Pulmonary artery endothelial cell (primary cell): ENCODE measurements around the gene DCTN1. TPM values are rescaled to one million over a fixed set of nuclear protein-coding genes. Genes with fewer than 3 reads are reported as not detected.
"Not testable (repeated sequence)": the region's sequence is repeated elsewhere in the genome, so short reads cannot be mapped to it uniquely, and the experiment has no call there.

Experiments used
- DNase-seq: peaks from one replicate; pipeline ENCODE4 v3.0.0-alpha.2; 2011; ENCODE audit warnings: low read depth, low spot score
- total RNA-seq: library from RNA; depleted of rRNA; stranded (reverse); fragments of >200 nt; gene quantifications from 2 replicates; pipeline ENCODE4 v1.2.3, GENCODE V29; 2014

DCTN1 gene
- total RNA-seq, 1 donor from 2014 or later = 143 TPM

GRCh38 chr2:74372674-74373073 is 7.4 kb downstream of the DCTN1 start:
- DNase-seq = no peak

- DNase-seq = no peak
These were observed 8.7 kb downstream of the DCTN1 start for GRCh38 chr2:74371421-74371820.

- no peak for DNase-seq
These were observed 10.1 kb downstream of the DCTN1 start for GRCh38 chr2:74369976-74370375.

- no peak for DNase-seq
These were observed 11.6 kb downstream of the DCTN1 start for GRCh38 chr2:74368499-74368898.

GRCh38 chr2:74367789-74368188 is 12.3 kb downstream of the DCTN1 start:
- no peak for DNase-seq

- DNase-seq = no peak
These were observed 14.1 kb downstream of the DCTN1 start for GRCh38 chr2:74366036-74366435.

GRCh38 chr2:74364533-74365505 is 15.3 kb downstream of the DCTN1 start:
- no peak for DNase-seq

GRCh38 chr2:74361327-74361726 is 18.8 kb downstream of the DCTN1 start:
- no peak for DNase-seq

GRCh38 chr2:74357627-74358026 is 22.5 kb downstream of the DCTN1 start:
- no peak for DNase-seq

GRCh38 chr2:74349889-74350288 is 30.2 kb downstream of the DCTN1 start:
- DNase-seq = no peak

GRCh38 chr2:74347742-74348141 is 32.4 kb downstream of the DCTN1 start:
- no peak for DNase-seq

- DNase-seq = no peak
These were observed 32.8 kb downstream of the DCTN1 start for GRCh38 chr2:74347303-74347702.

- DNase-seq = no peak
These were observed 34.7 kb downstream of the DCTN1 start for GRCh38 chr2:74345272-74345943.

- DNase-seq = no peak
These were observed 36.8 kb downstream of the DCTN1 start, which contains the start of gene SLC4A5 for GRCh38 chr2:74343316-74343715. SLC4A5 (minus strand) TSS chr2:74343416; CDS start chr2:74315023, 28,393 bp downstream.

GRCh38 chr2:74336227-74336626 is 43.9 kb downstream of the DCTN1 start:
- not testable (repeated sequence) for DNase-seq

- DNase-seq = peak; percentile 27
These were observed 45.2 kb downstream of the DCTN1 start for GRCh38 chr2:74334931-74335333.

GRCh38 chr2:74333896-74334586 is 46.1 kb downstream of the DCTN1 start:
- no peak for DNase-seq

GRCh38 chr2:74333175-74333574 is 46.9 kb downstream of the DCTN1 start:
- DNase-seq = no peak

GRCh38 chr2:74332550-74333174 is 47.4 kb downstream of the DCTN1 start:
- DNase-seq = no peak

GRCh38 chr2:74328573-74328972 is 51.5 kb downstream of the DCTN1 start:
- no peak for DNase-seq

- no peak for DNase-seq
These were observed 52.0 kb downstream of the DCTN1 start for GRCh38 chr2:74328074-74328473.
